Prostate gland (tissue), 2 donors: ENCODE results near the gene EIF4A2. TPM values are rescaled to one million over a fixed set of nuclear protein-coding genes. Genes with fewer than 3 reads are reported as not detected.

ENCODE experiments used
- DNase-seq: peaks from one replicate; pipeline ENCODE4 v3.0.0-alpha.2; 2019; ENCODE audit warnings: low spot score
- H3K27ac ChIP-seq, 2 donors: fragments of 200-600 bp; sonication (generic); 2 replicates each; pipeline ENCODE4 v1.5.1; 2017 to 2019
- H3K27me3 ChIP-seq: fragments of 200-600 bp; sonication (generic); replicated peaks from 2 replicates; pipeline ENCODE4 v1.5.1; 2019; ENCODE audit not compliant: insufficient read depth
- H3K36me3 ChIP-seq, 2 donors: fragments of 200-600 bp; sonication (generic); 1 replicate in 1 of 2; 2 replicates in 1 of 2; pipeline versions ENCODE4 v1.5.1 to v1.8.1; 2017 to 2019
- H3K4me1 ChIP-seq: fragments of 200-600 bp; sonication (generic); replicated peaks from 2 replicates; pipeline ENCODE4 v1.5.1; 2019
- H3K4me3 ChIP-seq, 2 donors: fragments of 200-600 bp; sonication (generic); 2 replicates each; pipeline ENCODE4 v1.5.1; 2017 to 2019
- H3K9me3 ChIP-seq: fragments of 200-600 bp; sonication (generic); 2 replicates; pipeline ENCODE4 v1.5.1; 2017
- POLR2A ChIP-seq: fragments of 450-650 bp; IDR thresholded peaks from one replicate; pipeline ENCODE4 v1.6.1; 2016; ENCODE audit warnings: antibody characterized with exemption, mild to moderate bottlenecking
- POLR2AphosphoS5 ChIP-seq: sonication (generic); formaldehyde crosslinking; IDR thresholded peaks from one replicate; pipeline ENCODE4 v1.6.1; 2017; ENCODE audit warnings: antibody characterized with exemption
- WGBS: methylation state at CpG from one replicate; pipeline ENCODE4 v1.1.5; 2018; 5-methylcytosine and 5-hydroxymethylcytosine counted together
- intact Hi-C: fragments of 100-400 bp; cut with DNase I; formaldehyde crosslinking; loops from one replicate; pipeline ENCODE4 v1.14.2; 2022
- microRNA counts, 2 donors: library from miRNA; unstranded; fragments of <30 nt; microRNA quantifications; one replicate each; lab custom pipeline; 2016 to 2017
- microRNA-seq: library from miRNA; unstranded; fragments of <30 nt; microRNA quantifications from one replicate; pipeline ENCODE4, GENCODE V29; 2016
- small RNA-seq, 2 donors: library from RNA; depleted of rRNA; stranded (forward); fragments of <200 nt; gene quantifications; one replicate each; pipeline ENCODE3, GENCODE V24; 2016
- total RNA-seq, 2 donors: library from RNA; depleted of rRNA; stranded (reverse); fragments of >200 nt; gene quantifications; one replicate each; pipeline ENCODE4 v1.1.0, GENCODE V29; 2016
- TF ChIP-seq, protein P1 (sequence below), 4 experiments: fragments of 200-600 bp in 2 of 4; fragments of 450-650 bp in 2 of 4; sonication (generic) in 2 of 4; IDR thresholded peaks; 1 replicate in 3 of 4; 2 replicates in 1 of 4; pipeline ENCODE4 v1.5.1; 2016 to 2019; ENCODE audit warnings: antibody characterized with exemption in 4 of 4, mild to moderate bottlenecking in 2 of 4, moderate library complexity in 2 of 4

Gene EIF4A2
- total RNA-seq, 2 donors from 2014 or later: 291 to 402 TPM

DNA sequence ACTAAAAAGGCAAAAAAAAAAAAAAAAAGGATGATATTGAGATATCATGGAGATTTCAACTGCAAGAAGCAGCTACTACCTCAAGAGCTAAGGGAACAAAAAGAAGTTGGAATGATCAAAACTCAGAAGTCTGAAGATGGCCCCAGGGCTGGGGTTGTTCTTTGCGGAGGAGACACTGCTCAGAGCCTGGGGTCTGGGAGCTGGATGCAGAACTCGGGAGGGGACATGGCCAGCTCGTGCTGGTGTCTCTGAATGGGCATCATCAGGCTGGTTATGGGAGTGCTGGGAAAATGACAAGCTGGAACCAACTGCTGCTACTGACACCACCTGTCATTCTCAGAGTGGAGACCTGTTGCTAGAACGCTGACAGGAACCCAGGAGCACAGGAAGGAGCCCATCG lies 45.0 kb downstream of the EIF4A2 start:
- 17% methylated on average over 5 of the region's 5 CpGs for WGBS
- Histone ChIP-seq H3K9me3 (no peaks in the 10 kb centered on the region), H3K27me3 (no peaks in the 10 kb centered on the region), H3K4me1 (no peaks in the 10 kb centered on the region), H3K36me3 (no peaks in the 10 kb centered on the region), H3K4me3 (no peak overlapping the region), H3K27ac (no peak overlapping the region)
- TF ChIP-seq POLR2A: no peak
- no peak for TF ChIP-seq POLR2AphosphoS5
- TF ChIP-seq, protein P1, sequence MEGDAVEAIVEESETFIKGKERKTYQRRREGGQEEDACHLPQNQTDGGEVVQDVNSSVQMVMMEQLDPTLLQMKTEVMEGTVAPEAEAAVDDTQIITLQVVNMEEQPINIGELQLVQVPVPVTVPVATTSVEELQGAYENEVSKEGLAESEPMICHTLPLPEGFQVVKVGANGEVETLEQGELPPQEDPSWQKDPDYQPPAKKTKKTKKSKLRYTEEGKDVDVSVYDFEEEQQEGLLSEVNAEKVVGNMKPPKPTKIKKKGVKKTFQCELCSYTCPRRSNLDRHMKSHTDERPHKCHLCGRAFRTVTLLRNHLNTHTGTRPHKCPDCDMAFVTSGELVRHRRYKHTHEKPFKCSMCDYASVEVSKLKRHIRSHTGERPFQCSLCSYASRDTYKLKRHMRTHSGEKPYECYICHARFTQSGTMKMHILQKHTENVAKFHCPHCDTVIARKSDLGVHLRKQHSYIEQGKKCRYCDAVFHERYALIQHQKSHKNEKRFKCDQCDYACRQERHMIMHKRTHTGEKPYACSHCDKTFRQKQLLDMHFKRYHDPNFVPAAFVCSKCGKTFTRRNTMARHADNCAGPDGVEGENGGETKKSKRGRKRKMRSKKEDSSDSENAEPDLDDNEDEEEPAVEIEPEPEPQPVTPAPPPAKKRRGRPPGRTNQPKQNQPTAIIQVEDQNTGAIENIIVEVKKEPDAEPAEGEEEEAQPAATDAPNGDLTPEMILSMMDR (IDR thresholded peaks at IDR 0.05): no peak
- DNase-seq: no peak
- intact Hi-C loops: no loop called here

DNA sequence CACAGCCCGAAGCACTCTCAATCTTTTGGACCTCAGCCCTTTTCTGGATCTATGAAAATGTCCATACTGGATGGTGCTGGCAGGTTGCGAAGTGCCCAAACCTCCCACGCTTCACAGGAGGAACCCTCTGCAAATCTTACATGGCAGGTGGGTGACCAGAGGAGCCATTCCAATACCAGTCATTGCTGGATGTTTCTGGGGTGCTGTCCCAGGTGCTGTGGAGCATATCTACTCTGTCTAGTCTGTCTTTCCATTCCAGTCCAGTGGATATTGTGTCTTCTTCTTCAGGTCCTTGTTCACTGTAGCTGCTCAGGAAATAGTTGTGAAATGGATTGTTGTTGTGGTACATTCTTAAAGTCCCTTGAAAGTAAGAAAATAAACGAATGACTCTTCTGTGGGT lies 48.4 kb downstream of the EIF4A2 start:
- WGBS: 89% methylated on average over 4 of the region's 4 CpGs
- TF ChIP-seq, protein P1 (IDR thresholded peaks at IDR 0.05): no peak
- TF ChIP-seq POLR2A: no peak
- TF ChIP-seq POLR2AphosphoS5: no peak
- no peaks in the 10 kb centered on the region for H3K9me3 ChIP-seq
- no peaks in the 10 kb centered on the region for H3K4me1 ChIP-seq
- no peaks in the 10 kb centered on the region for H3K36me3 ChIP-seq
- no peak for DNase-seq
- intact Hi-C loops: no loop called here
- no peaks in the 10 kb centered on the region for H3K27me3 ChIP-seq
- H3K4me3 ChIP-seq: no peak overlapping the region
- H3K27ac ChIP-seq: no peak overlapping the region

DNA sequence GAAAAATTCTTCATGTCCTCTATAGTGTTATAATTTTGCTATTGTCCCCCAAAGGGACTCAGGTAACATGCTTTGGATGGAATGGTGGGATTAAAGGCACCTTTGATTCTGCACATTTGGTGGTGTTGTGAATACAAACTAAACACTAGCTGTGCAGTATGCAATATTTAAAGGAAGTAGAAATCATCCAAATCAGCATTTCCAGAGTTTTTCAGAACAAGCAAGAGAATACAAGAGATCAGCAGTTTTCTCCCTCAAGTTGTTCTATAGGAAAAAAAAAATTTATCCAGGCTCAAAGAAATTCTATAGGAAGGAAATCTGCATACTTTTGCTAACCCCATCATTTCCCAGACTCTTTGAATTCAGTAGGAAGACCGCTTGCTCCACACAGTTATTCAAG lies 48.9 kb downstream of the EIF4A2 start:
- H3K27me3 ChIP-seq: no peaks in the 10 kb centered on the region
- 89% methylated on average over 1 of the region's 1 CpG for WGBS
- no peak for TF ChIP-seq POLR2A
- TF ChIP-seq POLR2AphosphoS5: no peak
- TF ChIP-seq, protein P1 (IDR thresholded peaks at IDR 0.05): no peak
- H3K36me3 ChIP-seq: no peaks in the 10 kb centered on the region
- intact Hi-C loops: no loop called here
- H3K4me3 ChIP-seq: no peak overlapping the region
- H3K9me3 ChIP-seq: no peaks in the 10 kb centered on the region
- H3K27ac ChIP-seq: no peak overlapping the region
- no peak for DNase-seq
- H3K4me1 ChIP-seq: no peaks in the 10 kb centered on the region

MicroRNAs encoded within 50 kb of the gene (microRNA counts, 767-probe panel; counts per million panel counts)
- microRNA hsa-miR-1248 (lab: Ali Mortazavi, UCI): 431 to 2,056 counts per million in 2 donors

Small RNA genes within 50 kb of the gene (microRNA-seq; reads per million reads assigned to microRNA genes)
- gene MIR1248: 2.0 reads per million, percentile 28 among the genes with 10 or more reads in this experiment

Small RNA genes within 50 kb of the gene (small RNA-seq; reads per million reads assigned to genes)
- gene RF00092: 0 reads per million in 2 donors
- gene RNU6-1105P: 0 reads per million in 2 donors
- gene SNORA4: 0 reads per million in 2 donors
- 0 reads per million in 2 donors for gene SNORA63
- gene SNORA81: 0 reads per million in 2 donors
- 0 reads per million in 2 donors for gene SNORD2

Other genes starting within 250 kb of the EIF4A2 start
- gene CRYGS, start 239.2 kb upstream of the EIF4A2 start, total RNA-seq: 1 to 10 TPM; 1.0 to 1.1 TPM
- gene TBCCD1, start 216.2 kb upstream of the EIF4A2 start, total RNA-seq: 10 to 100 TPM; 10.4 to 26.0 TPM
- gene DNAJB11, start 212.9 kb upstream of the EIF4A2 start, total RNA-seq: 10 to 100 TPM; 34.9 to 42.5 TPM
- not detected for gene AHSG, start 170.5 kb upstream of the EIF4A2 start, total RNA-seq
- not detected for gene FETUB, start 143.2 kb upstream of the EIF4A2 start, total RNA-seq
- gene HRG, start 117.6 kb upstream of the EIF4A2 start, total RNA-seq: not detected
- gene KNG1, start 66.2 kb upstream of the EIF4A2 start, total RNA-seq: under 1 TPM in 1 of 2 donors, not detected in 1; 0.91 TPM
- gene RFC4, start 22.9 kb downstream of the EIF4A2 start, total RNA-seq: 10 to 100 TPM; 13.6 to 17.3 TPM
- not detected for gene ADIPOQ, start 59.1 kb downstream of the EIF4A2 start, total RNA-seq
- gene ST6GAL1, start 146.9 kb downstream of the EIF4A2 start, total RNA-seq: 100 to 1,000 TPM; 101 to 225 TPM